ENCODE results near the gene NEK5.
"Not testable (repeated sequence)": the region's sequence is repeated elsewhere in the genome, so short reads cannot be mapped to it uniquely, and the experiment has no call there.

The NEK5 gene

DNA sequence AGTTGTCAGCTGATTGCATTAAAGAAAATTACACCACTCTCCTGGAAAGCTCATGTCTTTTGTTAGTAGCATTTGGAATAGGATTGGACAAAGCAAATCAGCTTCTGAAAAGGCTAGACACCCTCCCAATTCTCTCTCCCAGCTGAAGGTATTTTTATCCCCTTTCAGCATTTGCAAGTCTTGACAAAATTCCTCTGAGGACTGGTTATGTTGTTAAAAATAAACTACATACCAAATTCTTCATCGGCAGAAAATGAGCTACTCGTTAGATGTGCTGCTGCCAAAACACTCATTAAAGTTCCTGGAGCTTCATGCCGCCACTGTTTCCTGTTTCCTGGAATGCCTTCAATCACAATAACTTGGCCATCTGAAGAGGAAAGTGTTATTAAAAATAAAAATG lies 67.3 kb downstream of the NEK5 start:
- DNase-seq, result no peak

GRCh38 chr13:52061064-52061463 lies 67.8 kb downstream of the NEK5 start:
- not testable (repeated sequence) for DNase-seq

- DNase-seq, result no peak
Observed at GRCh38 chr13:52053460-52053859, 75.4 kb downstream of the NEK5 start.

GRCh38 chr13:52051400-52051799 lies 77.5 kb downstream of the NEK5 start:
- no peak for DNase-seq

GRCh38 chr13:52048516-52048915 lies 80.4 kb downstream of the NEK5 start:
- no peak for DNase-seq

DNA sequence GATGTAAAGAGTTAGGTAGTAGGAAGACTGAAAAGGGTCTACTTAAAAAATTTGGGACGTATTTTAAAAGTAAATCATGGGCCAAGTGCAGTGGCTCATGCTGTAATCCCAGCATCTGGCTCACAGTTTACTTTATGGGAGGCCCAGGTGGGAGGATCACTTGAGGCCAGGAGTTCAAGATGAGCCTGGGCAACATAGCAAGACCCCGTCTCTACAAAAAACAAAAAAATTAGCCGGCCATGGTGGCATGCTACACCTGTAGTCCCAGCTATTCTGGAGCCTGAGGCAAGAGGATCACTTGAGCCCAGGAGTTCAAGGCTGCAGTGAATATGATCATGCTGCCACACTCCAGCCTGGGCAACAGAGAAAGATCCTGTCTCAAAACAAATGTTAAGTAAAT lies 81.4 kb downstream of the NEK5 start:
- no peak for DNase-seq

GRCh38 chr13:52043675-52044074 lies 85.2 kb downstream of the NEK5 start:
- no peak for DNase-seq

DNA sequence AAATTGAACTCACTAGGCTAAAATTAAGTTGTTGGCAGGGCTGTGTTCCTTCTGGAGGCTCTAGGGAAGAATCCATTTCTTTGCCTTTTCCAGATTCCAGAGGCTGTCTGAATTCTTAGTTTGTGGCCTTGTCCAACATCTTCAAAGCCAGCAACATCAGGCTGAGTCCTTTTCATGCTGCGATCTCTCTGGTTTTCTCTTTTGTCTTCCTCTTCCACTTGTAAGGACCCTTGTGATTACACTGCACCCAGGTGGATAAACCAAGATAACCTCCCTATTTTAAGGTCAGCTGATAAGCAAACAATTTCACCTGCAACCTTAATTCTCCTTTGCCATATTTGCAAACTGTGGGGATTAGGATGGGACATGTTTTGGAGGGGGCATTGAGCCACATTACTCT lies 92.8 kb downstream of the NEK5 start:
- DNase-seq, result no peak

DNA sequence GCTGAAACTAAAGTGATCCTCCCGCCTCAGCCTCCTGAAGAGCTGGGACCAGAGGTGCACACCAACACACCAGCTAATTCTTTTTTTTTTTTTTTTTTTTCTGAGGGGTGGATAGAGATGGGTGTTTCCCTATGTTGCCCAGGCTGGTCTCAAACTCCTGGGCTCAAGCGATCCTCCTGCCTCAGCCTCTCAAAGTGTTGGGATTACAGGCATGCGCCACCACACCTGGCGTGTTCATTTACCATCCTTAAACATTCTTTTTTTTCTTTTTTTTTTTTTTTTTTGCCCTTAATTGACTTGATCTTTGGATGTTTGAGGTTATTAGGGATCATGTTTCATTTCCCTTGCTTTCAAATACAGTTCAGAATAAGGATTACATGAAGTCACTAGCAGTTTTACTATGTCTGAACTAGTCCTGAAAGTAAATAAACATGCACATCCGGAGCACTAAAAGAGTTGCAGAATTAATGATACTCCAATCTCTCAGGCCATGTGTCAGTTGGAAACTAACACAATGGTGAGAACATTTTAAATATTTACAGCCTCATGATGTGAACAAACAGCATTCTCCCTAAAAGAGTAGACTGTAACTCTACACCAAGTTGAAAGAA lies 94.2 kb downstream of the NEK5 start:
- DNase-seq, result no peak

- DNase-seq, result no peak
Observed at GRCh38 chr13:52033039-52033438, 95.8 kb downstream of the NEK5 start.

- not testable (repeated sequence) for DNase-seq
Observed at GRCh38 chr13:52030401-52030800, 98.5 kb downstream of the NEK5 start.

GRCh38 chr13:52029569-52029968 lies 99.3 kb downstream of the NEK5 start:
- DNase-seq, result no peak

DNA sequence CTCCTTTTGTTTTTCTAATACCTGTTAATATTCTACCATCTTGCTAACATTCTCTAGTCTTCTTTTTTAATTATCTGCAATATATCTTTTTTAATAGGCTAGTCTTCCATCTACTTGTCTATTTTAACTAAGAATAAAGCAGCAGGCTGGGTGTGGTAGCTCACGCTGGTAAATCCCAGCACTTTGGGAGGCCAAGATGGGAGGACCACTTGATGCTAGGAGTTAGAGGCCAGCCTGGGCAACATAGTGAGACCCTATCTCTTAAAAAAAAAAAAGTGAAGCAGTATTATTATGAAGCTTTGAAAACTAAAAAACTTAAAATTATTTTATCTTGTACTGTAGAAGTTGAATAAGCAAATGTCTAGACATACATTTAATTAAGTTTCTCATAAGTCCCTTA lies 101.0 kb downstream of the NEK5 start:
- no peak for DNase-seq

DNA sequence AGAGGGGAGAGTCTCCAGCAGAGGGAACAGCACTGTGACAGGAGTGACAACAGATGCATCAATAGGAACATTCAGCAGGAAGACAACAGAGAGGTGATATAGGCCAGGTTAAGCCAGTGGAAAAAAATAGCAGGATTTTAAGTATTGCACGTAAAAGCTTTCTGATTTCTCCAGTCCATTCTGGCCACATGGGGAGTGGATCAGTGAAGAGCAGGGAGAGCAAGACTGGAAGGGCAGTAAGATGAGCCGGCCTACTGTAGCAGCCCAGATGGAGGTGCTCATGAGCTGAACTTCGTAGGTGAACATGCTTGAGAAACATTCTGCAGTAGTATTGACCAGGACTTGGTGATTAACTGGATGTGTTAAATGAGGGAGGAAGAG lies 102.6 kb downstream of the NEK5 start:
- DNase-seq, result no peak

DNA sequence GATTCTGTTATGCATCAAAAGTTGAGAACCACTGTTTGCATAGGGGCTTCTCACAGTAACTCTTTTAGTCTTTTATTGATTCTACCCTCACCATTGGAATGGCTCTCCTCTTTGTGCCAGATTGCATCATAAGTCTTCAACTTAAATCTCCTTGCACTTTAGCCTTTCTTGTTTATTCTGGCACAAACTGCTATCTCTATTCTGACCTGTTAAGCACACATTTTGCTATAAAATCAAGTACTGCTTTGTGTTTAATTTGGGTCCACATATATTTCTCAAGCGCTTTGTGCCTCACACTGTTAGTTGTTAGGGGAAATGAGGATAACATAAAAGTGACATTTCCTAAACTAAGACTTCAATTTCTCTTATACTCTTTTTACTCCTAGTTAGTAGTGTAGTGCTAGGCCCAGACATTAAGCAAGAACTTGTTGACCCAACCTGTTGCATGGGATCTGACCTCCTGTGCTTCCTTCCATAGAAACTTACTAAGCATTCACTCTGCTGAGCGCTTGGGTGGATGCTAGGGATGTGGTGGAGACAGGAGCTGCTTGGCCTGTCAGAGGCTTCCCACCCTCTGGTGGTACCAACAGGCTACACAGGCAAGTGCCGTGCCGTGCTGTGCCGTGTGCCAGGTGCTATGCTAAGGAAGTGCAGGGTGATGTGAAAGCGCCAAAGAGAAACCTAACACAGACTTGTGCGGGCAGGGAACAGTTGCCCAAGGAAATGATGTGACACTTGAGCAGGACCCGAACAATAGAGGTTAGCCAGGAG lies 103.2 kb downstream of the NEK5 start:
- no peak for DNase-seq

- no peak for DNase-seq
Observed at GRCh38 chr13:52024481-52024880, 104.4 kb downstream of the NEK5 start, which contains the start of gene UTP14C. TSS of gene UTP14C (plus strand) at chr13:52024691. CDS start at chr13:52028805, 4,114 bp downstream.

DNA sequence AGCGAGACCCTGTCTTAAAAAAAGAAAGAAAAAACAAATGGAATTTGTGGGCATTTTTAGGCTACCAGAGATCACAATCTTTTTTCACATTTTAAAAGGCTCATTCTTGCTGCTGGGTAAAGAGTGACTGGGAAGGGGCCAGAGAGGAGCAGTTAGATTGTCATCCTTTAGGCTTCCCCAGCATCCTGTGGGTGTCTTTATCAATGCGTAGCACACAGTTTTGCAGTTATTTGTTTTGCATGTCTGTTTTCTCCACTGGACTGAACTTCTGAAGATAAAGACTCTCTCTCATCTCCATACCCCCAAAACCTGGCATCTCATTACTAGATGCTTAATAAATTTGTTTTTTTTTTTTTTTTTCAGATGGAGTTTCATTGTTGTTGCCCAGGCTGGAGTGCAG lies 106.5 kb downstream of the NEK5 start:
- DNase-seq, result no peak

- no peak for DNase-seq
Observed at GRCh38 chr13:52020191-52020590, 108.7 kb downstream of the NEK5 start.

DNA sequence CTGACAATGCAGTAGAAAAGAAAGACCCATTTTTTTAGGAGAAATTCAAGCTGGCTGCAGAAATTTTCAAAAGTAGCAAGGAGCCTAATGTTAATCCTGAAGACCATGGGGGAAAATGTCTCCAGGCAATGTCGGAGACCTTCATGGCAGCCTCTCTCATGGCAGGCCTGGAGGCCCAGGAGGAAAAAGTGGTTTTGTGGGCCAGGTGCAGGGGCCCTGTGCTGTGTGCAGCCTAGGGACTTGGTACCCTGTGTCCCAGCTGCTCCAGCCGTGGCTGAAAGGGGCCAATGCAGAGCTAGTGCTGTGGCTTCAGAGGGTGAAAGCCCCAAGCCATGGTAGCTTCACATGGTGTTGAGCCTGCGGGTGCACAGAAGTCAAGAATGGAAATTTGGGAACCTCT lies 112.6 kb downstream of the NEK5 start:
- no peak for DNase-seq

DNA sequence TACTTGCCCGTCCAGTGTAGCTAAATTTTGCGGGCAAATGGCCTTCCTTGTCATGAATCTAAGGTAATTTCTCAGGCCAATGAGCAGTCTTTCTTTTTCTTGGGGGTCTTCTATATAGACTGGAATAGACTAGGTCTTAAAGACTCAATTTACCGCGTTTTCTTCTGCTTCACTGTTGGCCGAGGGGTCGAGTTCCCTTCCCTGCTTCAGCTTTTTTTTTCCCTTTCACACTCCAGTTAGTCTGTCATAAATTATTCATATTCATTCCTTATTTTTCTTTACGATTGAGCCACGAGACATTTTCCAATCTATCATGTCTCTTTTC lies 116.4 kb downstream of the NEK5 start:
- no peak for DNase-seq

- DNase-seq, result peak; percentile 99
Observed at GRCh38 chr13:52011632-52012511, 117.0 kb downstream of the NEK5 start, which contains the start of gene ALG11. TSS of gene ALG11 (plus strand) at chr13:52012398. CDS start at chr13:52012419, 21 bp downstream.

- peak; percentile 17 for DNase-seq
Observed at GRCh38 chr13:52010890-52011631, 117.8 kb downstream of the NEK5 start, which contains the start of gene ATP7B. TSS of gene ATP7B (minus strand) at chr13:52011450. CDS start at chr13:52011337, 113 bp downstream.

GRCh38 chr13:52009946-52010345 lies 118.9 kb downstream of the NEK5 start:
- DNase-seq, result no peak

Data from effector CD4-positive, alpha-beta T cell (primary cell).